RPMI7951 (cell line): Measurements from ENCODE around the gene GALNT17. TPM values are rescaled to one million over a fixed set of nuclear protein-coding genes. Genes with fewer than 3 reads are reported as not detected.

Experiments used
- DNase-seq: peaks from one replicate; pipeline ENCODE4 v3.0.0-alpha.2; 2012; ENCODE audit warnings: low read depth
- total RNA-seq: library from RNA; depleted of rRNA; stranded (reverse); fragments of >200 nt; shearing (Covaris generic); gene quantifications from 2 replicates; pipeline ENCODE4 v1.2.3, GENCODE V29; 2014

The GALNT17 gene
- total RNA-seq, 1 experiment from 2014 or later: not detected

DNA sequence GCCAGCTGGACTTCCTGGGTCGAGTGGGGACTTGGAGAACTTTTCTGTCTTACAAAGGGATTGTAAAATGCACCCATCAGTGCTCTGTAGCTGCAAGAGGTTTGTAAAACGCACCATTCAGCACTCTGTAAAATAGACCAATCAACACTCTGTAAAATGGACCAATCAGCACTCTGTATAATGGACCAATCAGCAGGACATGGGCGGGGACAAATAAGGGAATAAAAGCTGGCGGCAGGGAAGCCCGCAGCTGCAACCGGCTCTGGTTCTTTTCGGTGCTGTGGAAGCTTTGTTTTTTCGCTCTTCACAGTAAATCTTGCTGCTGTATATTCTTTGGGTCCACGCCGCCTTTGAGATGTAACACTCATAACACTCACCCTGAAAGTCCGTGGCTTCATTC, 151.9 kb downstream of the GALNT17 start:
- DNase-seq: no peak

DNA sequence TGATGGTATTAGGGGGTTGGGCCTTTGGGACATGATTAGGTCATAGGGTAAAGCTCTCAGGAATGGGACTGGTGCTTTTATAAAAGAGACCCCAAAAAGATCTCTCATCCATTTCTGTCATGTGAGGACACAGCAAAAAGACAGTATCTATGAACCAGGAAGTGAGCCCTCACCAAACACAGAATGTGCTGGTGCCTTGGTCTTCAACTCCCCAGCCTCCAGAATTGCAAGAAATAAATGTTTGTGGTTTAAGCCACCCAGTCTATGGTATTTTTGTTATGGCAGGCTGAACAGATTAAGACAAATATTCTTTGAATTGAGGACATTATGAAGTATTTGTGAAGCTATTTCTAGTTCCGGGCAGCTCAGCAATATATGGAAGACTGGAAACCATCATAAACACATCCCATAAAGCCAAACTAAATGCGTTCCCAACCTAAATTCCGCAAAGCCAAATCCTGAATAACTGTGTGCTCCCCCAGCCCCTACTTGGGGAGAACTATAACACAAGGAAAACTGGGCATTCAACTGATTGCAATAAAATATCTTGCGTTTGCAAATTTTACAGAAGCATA, 153.7 kb downstream of the GALNT17 start:
- DNase-seq: no peak

DNA sequence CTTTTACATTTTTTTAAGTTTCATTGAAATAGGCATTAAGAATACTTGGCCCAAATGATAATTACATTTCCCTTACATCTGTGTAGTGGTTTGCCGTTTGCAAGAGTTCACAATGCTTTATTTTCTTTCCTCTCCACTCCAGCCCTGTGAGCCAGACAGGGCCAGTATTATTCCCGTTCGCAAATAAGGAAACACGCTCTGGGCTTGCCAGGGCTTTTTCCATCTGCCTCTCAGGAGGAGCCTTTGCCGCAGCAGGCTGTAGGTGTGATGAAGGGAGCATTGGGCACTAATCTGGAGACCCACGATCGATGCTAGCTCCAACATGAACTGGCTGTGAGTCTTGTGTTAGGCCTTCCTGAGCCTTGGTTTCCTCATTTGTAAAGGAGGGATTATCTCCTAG, 154.4 kb downstream of the GALNT17 start:
- no peak for DNase-seq

DNA sequence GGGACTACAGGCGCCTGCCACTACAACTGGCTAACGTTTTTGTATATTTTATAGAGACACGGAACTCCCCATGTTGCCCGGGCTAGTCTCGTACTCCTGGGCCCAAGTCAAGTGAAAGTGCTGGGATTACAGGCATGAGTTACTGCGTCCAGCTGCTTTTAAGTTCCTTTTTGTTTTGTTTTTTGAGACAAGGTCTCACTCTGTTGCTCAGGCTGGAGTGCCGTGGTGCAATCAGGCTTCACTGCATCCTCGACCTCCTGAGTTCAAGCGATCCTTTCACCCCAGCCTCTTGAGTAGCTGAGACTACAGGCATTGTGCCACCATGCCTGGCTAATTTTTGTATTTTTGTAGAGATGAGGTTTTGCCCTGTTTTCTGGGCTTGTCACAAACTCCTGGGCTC, 155.0 kb downstream of the GALNT17 start:
- no peak for DNase-seq

DNA sequence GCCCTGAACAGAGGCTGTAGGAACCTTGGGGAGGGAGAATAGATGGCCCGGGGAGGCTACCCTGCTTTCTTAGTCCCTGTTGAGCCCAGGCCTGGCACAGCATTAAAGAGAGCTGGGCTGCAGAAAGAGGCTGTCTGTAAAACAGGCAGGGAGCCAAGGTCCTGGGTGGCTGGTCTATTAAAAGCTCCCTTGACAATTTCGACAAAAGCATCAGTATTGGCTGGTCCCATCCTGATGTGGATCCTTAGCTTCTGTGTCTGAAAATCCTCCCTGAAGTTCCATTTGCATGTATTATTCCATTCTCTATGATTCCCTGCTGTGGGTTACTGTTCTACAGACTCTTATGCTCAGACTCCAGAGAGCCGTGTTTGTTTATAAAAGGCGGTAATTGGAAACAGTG, 158.5 kb downstream of the GALNT17 start:
- DNase-seq: no peak

DNA sequence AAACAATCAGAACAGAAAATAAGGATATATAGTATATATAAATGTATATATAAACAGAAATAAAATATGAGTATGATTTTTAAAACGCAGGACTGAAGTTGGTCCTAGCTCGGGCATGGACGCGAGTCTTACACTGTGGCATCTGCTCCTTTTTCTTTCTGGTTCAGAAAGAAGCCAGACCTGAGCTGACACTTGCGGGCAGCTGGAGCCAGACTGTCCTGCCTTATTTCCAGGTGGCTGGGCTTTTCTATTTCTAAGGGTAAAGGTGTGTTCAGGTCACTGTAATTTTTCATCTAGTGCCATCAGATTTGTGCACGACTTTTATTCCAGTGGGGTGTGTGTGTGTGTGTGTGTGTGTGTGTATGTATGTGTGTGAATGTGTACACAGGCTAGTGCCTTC, 166.4 kb downstream of the GALNT17 start:
- DNase-seq: no peak

DNA sequence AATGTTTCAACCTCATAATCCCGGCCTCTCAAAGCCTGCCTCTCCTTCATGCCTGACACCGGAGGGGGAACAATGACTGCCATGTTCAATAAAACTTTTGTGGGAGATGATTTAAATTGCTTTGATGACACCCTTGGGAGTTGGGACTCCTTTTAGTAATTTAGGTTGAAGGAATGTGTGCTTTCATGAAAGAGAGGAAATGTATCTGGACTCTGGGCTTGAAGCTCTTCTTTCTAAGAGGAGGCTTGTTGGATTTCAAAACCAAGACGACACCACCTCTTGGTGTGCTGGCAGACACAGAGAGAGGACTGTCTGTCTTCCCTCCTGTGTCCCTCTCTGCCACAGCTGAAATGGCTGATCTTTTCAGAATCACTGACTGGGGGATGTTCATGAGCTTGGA, 168.1 kb downstream of the GALNT17 start:
- DNase-seq: no peak

DNA sequence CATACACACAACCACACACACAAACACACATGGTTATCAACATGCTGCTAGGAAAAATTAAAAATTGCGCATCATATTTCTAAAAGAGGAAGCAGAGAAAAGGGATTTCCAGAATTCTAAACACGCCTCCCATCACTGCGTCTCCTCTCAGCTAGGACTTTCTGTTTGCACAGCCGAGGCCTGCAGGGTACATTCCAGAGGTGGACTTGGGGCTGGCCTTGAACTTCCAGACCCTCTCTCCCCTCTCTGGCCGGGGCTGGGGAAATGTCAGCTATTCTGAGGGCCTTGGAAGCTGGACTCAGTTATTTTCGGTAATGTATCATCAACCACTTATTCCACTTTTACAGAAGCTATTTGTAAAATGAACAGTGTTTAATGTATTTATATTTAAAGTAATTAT, 168.7 kb downstream of the GALNT17 start:
- no peak for DNase-seq

DNA sequence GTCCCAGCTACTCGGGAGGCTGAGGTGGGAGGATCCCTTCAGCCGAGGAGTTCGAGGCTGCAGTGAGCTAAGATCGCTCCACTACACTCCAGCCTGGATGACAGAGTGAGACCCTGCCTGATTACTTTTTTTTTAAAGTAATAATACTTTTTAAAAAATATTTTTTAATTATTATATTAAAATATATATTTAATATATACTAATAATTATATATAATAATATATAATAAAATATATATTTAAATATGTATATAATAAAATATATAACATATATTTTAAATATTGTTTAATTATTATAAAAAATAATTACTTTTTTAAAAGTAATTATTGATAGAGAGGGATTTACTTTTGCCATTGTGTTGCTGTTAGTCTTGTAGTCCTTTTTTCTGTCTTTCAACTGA, 169.2 kb downstream of the GALNT17 start:
- no peak for DNase-seq

DNA sequence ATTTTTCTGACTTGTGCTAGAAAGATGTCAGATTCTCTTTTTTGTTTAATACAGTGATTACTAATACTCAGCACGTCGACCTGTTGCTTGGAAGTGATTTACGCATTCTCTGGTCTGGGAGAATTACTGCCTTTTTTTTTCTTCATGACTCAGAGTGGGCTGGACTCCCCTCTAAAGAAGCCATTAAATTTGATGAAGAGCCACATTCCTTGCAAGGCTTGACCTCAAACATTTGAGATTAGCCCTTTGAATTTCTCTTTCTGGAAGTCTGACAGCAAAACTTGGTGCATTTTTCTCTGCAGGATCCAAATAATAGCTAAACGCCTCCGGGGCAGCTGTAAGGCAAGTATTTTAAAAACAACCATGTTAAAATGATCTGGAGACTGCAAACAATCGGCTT, 171.6 kb downstream of the GALNT17 start:
- DNase-seq: peak; percentile 6

DNA sequence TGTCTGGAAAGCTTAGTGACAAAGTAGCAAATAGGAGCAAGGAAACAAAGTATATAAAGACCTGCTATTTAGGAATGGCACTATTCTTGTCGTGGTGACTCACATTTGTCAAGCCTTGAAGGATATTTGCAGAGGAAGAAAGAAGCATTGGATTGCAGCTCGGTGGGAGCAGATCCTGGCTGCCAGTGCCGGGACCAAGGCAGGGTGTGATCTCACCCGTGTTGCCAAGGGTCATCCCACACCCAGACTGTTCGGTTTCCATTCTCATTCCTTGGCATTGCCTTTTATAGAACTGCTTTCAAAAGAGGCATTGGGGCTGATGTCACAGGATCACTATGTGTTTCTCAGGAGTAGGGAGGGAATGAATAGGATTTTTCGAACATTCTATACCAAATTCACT, 176.2 kb downstream of the GALNT17 start:
- peak; percentile 3 for DNase-seq

DNA sequence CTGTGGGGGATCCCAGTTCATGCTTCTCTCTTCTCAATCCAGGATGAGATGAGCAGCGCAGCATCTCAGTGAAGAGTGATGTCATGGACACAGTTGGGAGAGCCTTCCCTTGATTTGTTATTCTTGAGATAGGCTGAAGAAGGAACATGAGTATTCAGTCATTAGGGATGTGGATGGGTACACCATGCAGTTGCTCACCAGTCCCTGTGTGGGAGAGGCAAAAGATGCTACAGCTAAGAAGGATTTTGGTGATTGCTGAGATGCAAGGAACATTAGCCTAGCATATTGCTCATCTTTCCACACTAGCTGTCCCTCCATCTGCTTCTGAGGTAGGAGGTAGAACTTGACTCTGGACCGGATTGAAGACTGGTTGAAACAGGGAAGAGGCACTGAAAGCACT, 179.6 kb downstream of the GALNT17 start:
- no peak for DNase-seq

DNA sequence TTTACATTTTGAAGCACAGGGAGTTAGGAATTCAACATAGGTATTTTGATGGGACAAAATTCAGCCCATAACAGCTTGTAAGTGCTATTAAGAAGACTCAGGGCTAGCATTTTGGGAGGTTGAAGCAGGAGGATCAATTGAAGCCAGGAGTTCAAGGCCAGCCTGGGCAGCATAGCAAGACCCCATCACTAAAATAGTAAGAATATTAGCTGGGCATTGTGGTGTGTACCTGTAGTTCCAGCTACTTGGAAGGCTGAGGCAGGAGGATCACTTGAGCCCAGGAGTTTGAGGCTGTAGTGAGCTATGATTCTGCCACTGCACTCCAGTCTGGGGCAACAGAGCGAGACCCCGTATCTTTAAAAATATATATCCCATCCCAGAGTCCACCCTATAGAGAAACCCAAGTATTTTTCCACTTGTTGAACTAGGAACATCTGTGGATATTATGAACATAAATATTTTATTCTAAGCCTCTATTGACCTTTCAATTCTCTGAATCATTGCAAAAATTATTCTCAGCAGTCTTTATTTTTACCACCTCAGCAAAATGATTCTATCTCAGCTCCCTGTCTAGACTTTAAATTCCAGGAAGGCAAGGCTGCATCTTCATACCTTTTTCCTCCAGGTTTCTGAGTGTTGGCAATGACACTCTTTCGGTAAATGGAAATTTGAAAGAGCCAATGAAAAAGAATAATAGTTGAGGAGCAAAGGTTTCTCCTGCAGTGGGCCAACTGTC, 181.0 kb downstream of the GALNT17 start:
- DNase-seq: no peak

DNA sequence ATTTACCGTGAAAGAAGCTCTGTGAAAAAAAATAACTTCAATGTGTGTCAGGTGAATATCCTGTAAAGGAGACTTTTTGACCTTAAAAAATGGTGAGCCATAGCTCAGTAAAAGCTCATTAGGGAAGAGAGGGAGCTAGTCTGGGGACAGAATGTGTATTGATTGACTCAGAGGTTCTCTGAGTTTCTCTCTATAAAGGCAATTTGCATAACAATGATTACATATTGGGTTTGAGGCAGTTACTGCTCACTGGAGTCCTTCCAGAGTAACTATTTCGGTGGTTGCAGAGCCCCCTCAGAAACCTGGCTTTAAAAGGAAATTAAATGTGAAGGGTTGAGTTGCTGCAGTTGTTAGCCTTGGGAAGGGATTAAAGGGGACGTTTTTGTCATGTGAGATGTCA, 181.6 kb downstream of the GALNT17 start:
- DNase-seq: no peak

DNA sequence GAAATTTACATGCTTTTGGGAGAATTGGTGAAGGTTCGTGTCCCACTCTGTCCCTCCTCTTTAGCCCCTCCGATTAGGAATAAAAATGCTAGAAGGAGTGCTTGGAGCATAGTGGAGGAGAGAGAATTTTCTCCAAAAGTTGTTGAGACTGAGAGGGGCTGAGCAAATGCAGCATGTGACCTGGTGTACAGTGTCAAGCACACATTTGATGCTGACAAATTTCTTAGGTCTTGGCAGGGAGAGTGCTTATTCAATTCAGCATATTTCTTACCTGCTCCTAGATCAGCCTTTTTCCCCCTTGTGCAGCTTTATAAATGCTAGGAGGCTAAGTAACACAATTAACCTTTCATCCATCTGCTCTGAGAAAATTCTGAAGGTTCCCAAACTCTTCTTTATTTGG, 189.0 kb downstream of the GALNT17 start:
- DNase-seq: no peak

DNA sequence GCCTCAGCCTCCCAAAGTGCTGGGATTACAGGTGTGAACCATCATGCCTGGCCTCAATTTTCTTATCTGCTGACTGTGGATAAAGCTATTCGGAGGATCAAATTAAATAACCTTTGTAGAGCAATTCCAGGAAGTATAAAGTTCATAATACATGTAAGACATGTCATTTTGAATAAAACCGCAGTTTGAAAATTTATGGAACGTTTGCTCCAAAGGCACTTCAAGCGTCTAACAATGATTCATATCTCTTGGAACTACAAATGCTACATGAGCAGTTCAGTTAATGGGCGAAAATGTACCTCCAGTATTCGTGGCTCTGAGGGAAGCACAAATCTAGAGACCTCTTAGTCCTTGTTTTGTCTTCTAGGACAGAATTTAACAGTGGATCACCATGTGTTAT, 190.3 kb downstream of the GALNT17 start:
- DNase-seq: no peak

DNA sequence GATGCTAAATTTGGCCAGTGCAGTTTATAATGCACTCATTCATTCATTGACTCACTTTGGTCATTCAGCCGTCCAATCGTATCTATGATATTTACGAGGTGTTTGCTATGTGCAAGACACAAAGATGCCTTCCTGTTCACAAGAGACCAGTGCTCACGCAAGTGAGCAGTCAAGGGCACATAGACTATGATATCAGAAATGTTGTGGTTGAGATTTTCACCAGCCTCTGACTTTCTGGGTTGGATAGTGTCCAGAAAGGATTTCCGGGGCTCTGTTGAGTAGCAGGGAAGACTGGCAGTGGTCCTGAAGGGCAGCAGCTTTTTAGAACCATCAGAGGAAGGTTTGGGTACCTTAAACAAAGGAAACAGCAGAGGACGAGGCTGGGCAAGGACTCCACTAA, 191.8 kb downstream of the GALNT17 start:
- DNase-seq: no peak

DNA sequence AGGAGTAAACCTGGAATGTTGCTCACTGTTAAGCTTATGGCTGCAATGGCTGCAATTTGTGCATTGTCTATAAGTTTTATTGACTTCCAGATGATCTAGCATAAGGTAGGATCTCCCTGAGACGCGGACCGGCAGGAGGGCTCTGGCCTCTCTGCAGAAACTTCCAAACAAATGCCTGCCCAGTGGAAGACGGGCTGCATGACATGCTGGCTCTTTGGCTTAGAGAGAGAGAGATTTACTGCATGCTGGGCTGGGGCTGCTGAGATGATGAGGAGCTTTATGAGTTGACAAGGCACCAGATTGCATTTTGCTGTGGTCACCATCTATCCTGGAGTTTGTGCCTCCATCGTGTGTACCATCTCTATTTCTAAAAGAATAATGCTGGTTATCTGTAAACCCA, 193.2 kb downstream of the GALNT17 start:
- no peak for DNase-seq

DNA sequence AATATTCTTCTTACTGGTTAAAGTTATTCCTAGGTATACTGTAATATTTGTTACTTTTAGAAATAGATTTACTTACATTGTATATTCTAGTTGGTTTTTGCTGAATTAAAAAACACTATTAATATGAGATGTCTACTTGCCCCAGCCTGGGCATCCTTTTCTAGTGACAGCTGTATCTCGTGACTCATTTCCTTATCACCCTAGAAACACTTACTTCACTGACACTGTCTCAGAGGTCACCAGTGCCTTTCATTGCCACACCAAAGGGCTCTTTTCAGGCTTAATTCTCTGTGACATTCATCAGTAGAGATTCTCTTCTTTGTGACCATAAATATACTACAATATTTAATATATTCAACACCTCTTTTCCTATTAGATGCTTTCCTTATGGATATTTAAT, 194.7 kb downstream of the GALNT17 start:
- DNase-seq: no peak

DNA sequence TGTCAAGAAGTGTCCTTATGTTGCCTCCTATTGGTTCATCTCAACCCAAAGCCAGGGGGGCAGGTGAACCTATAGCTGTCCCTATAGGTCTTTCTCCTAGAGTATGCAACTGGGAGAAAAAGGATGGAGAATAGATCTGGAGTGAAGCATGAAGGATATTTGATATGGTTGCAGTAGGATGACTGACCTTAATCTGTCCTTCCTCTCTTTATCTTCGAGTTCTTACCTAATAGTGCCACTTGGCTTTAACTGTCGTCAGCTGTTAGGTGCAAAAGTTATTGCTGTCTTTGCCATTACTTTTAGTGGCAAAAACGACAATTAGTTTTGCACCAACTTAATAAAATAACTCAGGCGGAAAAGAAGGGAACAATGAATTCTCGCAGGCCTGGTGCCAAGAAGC, 196.0 kb downstream of the GALNT17 start:
- DNase-seq: no peak

DNA sequence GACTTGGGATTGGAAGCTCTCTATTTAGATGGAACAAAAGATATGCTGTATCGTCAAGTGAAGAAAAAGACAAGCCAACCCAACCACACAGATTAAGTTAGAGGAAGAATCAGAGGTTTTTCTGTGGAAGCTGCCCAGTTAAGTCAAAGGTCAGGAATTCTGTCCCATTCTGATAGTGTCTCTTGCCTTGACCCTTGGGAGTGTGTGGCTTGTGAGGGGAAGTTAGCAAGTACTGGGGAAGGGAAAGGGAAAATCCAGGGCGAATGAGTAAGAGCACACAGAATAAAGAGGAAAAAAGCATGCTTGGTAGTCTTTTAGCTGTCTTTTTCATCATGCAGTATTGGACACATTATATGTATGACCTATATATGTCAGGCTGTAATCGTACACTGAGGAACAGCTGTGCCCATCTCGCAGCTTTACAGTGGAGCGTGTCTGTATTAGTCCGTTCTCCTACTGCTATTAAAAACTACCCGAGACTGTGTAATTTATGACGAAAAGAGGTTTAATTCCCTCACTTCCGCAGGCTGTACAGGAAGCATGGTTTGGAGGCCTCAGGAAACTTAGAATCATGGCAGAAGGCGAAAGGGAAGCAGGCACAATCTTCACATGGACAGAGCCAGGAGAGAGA, 197.2 kb downstream of the GALNT17 start:
- DNase-seq: no peak

DNA sequence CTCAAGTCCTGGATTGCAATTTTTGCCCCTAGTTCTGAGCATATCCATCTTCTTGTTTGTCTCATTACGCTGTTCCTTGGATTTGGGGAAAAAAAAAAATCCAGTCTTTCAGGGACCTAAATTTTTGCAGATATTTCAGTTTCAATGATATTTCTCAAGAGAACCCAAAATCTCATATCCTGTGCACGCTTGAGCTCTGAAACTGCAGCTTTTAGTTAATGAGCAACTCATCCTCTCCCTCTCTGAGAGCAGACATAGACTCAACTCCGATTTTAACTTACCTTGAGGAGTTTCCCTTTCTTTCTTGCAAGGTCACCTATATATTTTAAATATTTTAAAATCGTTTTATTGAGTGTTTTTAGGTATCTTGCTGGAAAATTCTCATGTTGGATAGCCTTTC, 200.3 kb downstream of the GALNT17 start:
- DNase-seq: no peak

DNA sequence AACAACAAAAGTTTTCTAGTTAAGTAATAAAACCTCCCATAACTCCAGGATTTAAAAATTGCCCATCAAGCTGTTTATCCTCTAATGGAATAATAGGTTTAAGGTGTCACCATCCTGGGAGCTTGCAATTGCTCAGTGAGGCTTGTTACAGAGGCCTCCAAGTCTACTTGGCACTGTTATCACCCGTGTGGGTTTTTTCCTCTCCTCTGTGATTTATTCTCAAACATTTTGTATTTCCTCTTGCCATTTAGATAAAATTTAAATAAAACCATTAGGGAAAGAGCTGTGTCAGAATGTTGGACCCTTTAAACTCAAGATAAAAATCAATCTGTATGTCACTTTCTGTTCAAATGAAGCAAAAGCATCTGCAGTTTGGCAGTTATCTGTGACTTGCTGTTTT, 202.6 kb downstream of the GALNT17 start:
- no peak for DNase-seq

DNA sequence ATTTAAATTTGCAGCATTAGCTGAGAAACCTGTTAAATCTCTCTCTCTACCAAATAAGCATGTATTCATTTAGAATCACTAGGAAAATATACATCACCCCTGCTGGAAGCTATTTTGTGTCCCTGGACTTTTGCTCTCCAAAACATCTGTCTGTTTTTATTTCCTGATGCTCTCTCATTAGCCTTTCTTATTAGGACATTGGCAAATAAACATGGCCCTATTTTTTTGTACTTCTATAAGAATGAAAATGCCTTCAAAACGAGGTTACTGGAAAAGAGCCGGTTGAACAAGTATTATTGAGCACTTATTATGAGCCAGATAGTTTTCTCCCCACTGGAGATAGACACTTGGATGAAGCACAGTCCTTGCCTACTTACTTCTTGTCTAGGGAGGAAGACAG, 206.9 kb downstream of the GALNT17 start:
- no peak for DNase-seq
